Stimulated activated CD4-positive, alpha-beta T cell treated with anti-CD3 and anti-CD28 coated beads, Interleukin-15, amount 100 ng/mL, for 24 hours (primary cell): ENCODE data around the gene AGMAT.

Source experiments
- DNase-seq: peaks from one replicate; pipeline ENCODE4 v3.0.0-alpha.2; 2020

Gene AGMAT

GRCh38 chr1:15522551-15522950, 62.3 kb downstream of the AGMAT start:
- DNase-seq = no peak
